Esophagus (tissue), 2 donors: ENCODE data around the gene CEMIP. TPM values are rescaled to one million over a fixed set of nuclear protein-coding genes. Genes with fewer than 3 reads are reported as not detected.
A peak's percentile ranks its signal among the peaks of the same experiment; 100 is the strongest.

Source experiments
- H3K27ac ChIP-seq, 2 donors: one replicate each; pipeline ENCODE4 v1.5.1; 2013; ENCODE audit warnings: low read depth in 2 of 2, mild to moderate bottlenecking in 2 of 2, inconsistent platforms in 1 of 2, low read length in 1 of 2, moderate library complexity in 1 of 2
- H3K27me3 ChIP-seq, 2 donors: one replicate each; pipeline ENCODE4 v1.6.1; 2013; ENCODE audit warnings: low read length in 2 of 2, control low read depth in 1 of 2, mild to moderate bottlenecking in 1 of 2; ENCODE audit not compliant: insufficient read depth in 2 of 2, control insufficient read depth in 1 of 2
- H3K36me3 ChIP-seq, 2 donors: one replicate each; pipeline ENCODE4 v1.6.1; 2013; ENCODE audit warnings: low read length in 1 of 2; ENCODE audit not compliant: control insufficient read depth in 2 of 2, insufficient read depth in 2 of 2
- H3K4me1 ChIP-seq, 2 donors: one replicate each; pipeline ENCODE4 v1.6.1; 2013; ENCODE audit warnings: low read length in 1 of 2; ENCODE audit not compliant: control insufficient read depth in 2 of 2, insufficient read depth in 2 of 2
- H3K4me3 ChIP-seq, 2 donors: one replicate each; pipeline ENCODE4 v1.5.1; 2013; ENCODE audit warnings: low read length in 2 of 2, mild to moderate bottlenecking in 2 of 2, low read depth in 1 of 2, moderate library complexity in 1 of 2
- H3K9me3 ChIP-seq, 2 donors: one replicate each; pipeline ENCODE4 v1.6.1; 2013; ENCODE audit warnings: mild to moderate bottlenecking in 2 of 2, low read depth in 1 of 2, low read length in 1 of 2, moderate library complexity in 1 of 2; ENCODE audit not compliant: control insufficient read depth in 2 of 2, insufficient read depth in 1 of 2
- WGBS, 2 donors: extraction: QIAGEN DNeasy Blood & Tissue Kit; methylation state at CpG; one replicate each; pipeline ENCODE4 v1.1.7; 2013; 5-methylcytosine and 5-hydroxymethylcytosine counted together
- polyA plus RNA-seq, 2 donors: library from polyadenylated mRNA; stranded (reverse); fragments of 200-250 nt; gene quantifications; one replicate each; pipeline ENCODE4 v1.2.3, GENCODE V29; 2013
- donor health status: healthy with polysubstance abuse.
- donor health status: Bipolar disorder and iron deficiency.

The CEMIP gene
- polyA plus RNA-seq, 2 donors: 2.0 to 2.2 TPM

DNA sequence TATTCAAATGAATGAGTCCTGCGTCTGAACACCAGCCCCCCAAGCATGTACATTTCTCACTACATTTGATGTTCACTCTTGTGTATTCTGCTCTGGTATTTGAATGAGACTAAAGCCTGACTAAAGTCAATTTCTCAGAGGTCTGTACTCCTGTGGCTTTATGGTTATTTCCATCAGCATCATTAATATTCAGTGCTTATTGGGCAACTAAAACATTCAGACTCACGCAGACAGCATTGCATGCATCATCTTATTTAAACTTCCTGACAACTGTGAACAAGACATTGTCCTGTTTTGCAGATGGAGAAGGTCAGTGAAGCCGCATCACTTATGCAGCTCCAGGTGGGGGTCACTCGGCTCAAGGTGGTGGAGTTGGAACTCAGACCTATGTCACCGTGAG lies 11.1 kb downstream of the CEMIP start:
- WGBS, 2 donors: 93 to 94% methylated on average over 5 of the region's 5 CpGs
- H3K4me3 ChIP-seq: no peak overlapping the region
- H3K4me1 ChIP-seq: no peaks in the 10 kb centered on the region
- no peaks in the 10 kb centered on the region for H3K9me3 ChIP-seq
- H3K27me3 ChIP-seq: no peaks in the 10 kb centered on the region
- H3K27ac ChIP-seq: no peak overlapping the region
- no peaks in the 10 kb centered on the region for H3K36me3 ChIP-seq

DNA sequence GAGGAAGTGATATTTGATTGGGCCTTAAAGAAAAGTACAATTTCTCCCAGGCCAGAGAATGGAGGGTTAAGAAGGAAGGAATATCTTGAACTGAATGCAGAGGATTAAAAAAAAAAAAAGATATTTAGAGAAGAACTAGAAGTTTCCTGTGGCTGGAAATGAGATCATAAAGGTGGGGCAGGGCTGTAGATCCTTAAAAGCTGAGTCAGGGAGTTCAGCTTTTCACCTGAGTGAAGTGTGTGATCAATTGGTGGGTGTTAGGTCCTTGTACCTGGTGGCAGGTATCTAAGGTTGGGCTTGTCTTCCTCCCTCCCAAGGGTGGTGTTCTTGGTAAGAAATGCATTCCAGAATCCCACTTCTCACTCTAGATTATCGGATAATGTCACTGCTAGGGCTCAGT lies 11.8 kb downstream of the CEMIP start:
- H3K4me1 ChIP-seq: no peaks in the 10 kb centered on the region
- 90 to 96% methylated on average over 1 of the region's 1 CpG for WGBS, 2 donors

DNA sequence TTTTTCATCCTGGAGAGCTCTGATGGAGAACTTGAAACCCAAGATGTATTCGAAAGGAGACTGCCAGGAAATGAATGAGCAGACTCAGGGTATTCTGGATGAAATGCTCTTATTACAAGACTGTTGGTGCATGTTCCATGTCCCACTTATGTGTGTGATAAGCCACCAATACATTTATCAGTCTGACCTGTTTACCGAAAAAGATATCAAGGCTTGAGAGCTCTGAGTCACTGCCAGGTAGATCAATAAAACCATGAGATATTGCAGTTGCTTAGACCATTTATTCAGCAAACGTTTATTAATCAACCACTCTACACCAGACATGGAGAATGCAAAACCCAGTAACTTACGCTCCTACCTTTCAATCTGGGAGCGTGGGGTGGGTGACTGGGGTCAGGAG lies 17.2 kb downstream of the CEMIP start:
- Histone ChIP-seq H3K27me3 (no peaks in the 10 kb centered on the region), H3K27ac (no peak overlapping the region), H3K4me3 (no peak overlapping the region), H3K4me1 (no peaks in the 10 kb centered on the region), H3K36me3 (no peaks in the 10 kb centered on the region), H3K9me3 (no peaks in the 10 kb centered on the region)
- 63 to 70% methylated on average over 5 of the region's 5 CpGs for WGBS, 2 donors

More for the DNA sequence above, 11.8 kb downstream of the CEMIP start:
- Histone ChIP-seq H3K36me3 (no peaks in the 10 kb centered on the region), H3K27me3 (no peaks in the 10 kb centered on the region), H3K9me3 (no peaks in the 10 kb centered on the region), H3K4me3 (no peak overlapping the region), H3K27ac (no peak overlapping the region)

DNA sequence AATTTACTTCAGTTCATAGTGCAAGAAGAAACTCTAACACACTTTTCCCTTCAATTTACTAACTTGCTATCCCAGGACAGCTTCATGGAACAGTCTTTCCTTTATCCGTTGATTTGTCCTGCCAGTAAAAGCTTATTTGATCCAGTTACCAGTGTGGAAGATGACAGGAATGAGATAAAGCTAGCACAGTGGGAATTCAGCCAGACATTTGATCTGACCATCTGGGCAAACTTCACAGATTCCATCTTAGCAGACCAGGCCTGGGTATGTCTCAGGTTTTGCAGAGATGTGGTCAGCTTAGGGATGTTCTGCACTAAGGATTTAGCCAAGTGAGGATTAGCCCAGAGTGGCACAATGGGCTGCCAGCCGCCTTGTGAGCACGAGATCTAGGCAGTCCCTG lies 19.7 kb downstream of the CEMIP start:
- Histone ChIP-seq H3K27ac (no peak overlapping the region), H3K27me3 (no peaks in the 10 kb centered on the region), H3K36me3 (no peaks in the 10 kb centered on the region), H3K4me3 (no peak overlapping the region), H3K9me3 (no peaks in the 10 kb centered on the region), H3K4me1 (peaks cover 0 to 4% of the 10 kb centered on the region in 2 donors)
- 90 to 94% methylated on average over 3 of the region's 3 CpGs for WGBS, 2 donors

DNA sequence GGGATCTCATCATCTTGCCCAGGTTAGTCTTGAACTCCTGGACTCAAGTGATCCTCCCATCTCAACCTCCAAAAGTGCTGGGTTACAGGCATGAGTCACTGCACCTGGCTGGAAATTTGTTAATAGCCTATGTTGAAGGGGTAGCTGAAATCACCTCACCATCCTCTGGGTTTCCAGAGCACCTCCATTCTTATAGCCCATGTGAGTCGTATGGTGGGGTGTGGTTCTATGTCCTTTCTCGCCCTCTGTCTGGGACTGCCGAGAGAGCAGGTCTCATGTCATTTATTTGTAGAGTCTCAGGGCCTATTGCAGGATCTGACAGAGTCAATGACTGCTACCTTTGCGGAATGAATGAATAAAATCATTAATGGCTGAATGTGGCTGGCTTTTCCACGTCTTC lies 20.9 kb downstream of the CEMIP start:
- Histone ChIP-seq H3K36me3 (no peaks in the 10 kb centered on the region), H3K4me3 (no peak overlapping the region), H3K27me3 (no peaks in the 10 kb centered on the region), H3K9me3 (no peaks in the 10 kb centered on the region), H3K4me1 (peaks cover 0 to 4% of the 10 kb centered on the region in 2 donors), H3K27ac (no peak overlapping the region)
- WGBS, 2 donors: 79 to 83% methylated on average over 5 of the region's 5 CpGs

DNA sequence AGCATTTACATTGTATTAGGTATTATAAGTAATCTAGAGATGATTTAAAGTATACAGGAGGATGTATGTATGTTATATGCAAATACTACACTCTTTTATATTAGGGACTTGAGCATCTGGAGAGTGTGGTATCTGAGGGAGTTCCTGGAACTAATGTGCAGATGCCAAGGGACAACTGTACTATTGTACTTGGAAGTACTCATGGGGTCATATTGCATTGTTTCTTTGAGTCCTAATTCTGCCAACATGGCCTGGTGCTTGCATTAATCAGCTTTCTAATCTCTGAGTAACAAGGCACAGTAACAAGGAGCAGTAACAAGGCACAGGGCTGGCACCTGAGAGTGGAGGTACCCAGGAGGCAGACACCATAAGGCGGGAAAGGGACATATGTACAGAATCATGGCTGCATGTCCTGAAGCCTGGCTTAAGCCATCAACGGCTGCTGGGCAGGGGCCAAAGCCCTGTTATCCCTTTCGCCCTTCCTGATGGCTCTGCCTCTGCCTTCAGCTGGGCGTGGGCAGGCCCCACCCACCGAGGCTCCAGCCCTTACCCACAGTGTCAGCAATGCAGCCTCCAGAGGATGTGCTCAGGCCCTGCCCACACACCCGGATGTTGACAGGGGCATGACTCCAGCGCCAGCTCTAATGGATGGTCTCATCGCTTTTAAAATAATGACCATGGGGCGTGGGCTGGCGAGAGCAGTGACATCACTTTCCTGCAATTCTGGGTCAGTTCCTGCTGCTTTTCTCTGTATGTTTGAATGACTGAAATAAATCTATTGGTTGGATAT lies 22.9 kb downstream of the CEMIP start:
- H3K27ac ChIP-seq: no peak overlapping the region
- no peaks in the 10 kb centered on the region for H3K9me3 ChIP-seq
- no peak overlapping the region for H3K4me3 ChIP-seq
- no peaks in the 10 kb centered on the region for H3K36me3 ChIP-seq
- WGBS, 2 donors: 68 to 74% methylated on average over 10 of the region's 10 CpGs
- H3K27me3 ChIP-seq: no peaks in the 10 kb centered on the region
- H3K4me1 ChIP-seq: peaks cover 0 to 4% of the 10 kb centered on the region in 2 donors

DNA sequence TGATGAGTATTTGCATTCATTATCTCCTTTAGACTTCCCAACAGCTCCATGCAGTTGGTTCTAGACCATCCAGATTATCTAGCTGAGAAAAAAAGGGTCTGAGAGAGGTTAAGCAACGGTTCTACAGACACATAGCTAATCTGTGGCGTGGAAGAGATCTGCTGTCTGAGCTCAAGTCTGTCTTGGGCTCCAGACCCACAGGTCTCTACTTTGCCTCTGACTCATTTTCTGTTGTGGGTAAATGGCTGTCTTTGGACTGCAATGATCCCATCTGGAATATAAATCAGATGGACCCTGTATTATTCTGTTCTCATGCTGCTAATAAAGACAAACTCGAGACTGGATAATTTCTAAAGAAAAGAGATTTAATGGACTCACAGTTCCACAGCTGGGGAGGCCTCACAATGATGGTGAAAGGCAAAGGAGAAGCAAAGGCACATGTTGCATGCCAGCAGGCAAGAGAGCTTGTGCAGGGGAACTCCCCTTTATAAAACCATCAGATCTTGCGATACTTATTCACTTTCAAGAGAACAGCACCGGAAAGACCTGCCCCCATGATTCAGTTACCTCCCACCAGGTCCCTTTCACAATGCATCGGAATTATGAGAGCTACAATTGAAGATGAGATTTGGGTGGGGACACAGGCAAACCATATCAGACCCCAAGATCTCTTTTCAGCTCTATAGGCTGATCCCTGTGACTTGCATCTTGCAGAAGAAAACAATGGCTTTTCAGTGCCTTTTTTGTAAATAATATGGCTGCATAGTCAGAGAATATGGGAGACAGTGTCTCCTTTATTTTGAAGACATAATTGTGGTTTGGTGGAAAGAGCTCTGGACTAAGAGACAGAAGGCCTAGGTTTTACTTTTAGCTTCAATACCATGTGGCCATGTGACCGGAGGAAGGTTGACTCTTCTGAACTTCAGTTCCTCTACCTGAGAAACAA lies 24.7 kb downstream of the CEMIP start:
- no peaks in the 10 kb centered on the region for H3K27me3 ChIP-seq
- no peak overlapping the region for H3K4me3 ChIP-seq
- H3K4me1 ChIP-seq: peaks cover 0 to 4% of the 10 kb centered on the region in 2 donors
- H3K36me3 ChIP-seq: no peaks in the 10 kb centered on the region
- H3K27ac ChIP-seq: no peak overlapping the region
- H3K9me3 ChIP-seq: no peaks in the 10 kb centered on the region
- 88 to 90% methylated on average over 7 of the region's 7 CpGs for WGBS, 2 donors

DNA sequence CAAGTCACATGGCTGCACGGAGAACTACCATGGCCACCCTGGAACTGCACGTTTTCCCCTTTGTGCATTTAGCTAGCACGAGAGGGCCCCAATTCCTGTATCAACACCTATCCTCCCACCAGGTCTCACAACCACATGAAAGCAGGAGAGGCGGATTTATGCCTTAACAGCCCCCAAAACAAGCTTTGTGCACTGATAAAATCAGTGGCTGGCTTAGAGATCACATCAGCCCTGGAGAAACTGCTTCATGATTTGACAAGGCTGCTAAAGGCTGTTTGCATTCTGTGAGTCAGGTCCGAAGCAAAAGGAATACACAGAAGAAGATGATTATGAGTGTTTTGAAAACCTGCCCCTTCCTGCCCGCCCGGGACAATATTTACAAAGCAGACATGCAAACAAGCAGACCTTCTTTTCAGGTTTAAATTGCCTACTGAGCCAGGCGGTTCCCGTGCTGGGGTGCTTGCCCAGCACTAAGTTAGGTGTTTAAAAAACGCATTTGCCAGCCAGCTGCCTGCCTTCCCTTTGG lies 25.9 kb downstream of the CEMIP start:
- no peaks in the 10 kb centered on the region for H3K27me3 ChIP-seq
- H3K27ac ChIP-seq: peak overlapping the region in 1 of 2 donors; percentile 49
- H3K4me1 ChIP-seq: peaks cover 0 to 4% of the 10 kb centered on the region in 2 donors
- no peak overlapping the region for H3K4me3 ChIP-seq
- 35 to 40% methylated on average over 10 of the region's 10 CpGs for WGBS, 2 donors
- no peaks in the 10 kb centered on the region for H3K36me3 ChIP-seq
- H3K9me3 ChIP-seq: no peaks in the 10 kb centered on the region

DNA sequence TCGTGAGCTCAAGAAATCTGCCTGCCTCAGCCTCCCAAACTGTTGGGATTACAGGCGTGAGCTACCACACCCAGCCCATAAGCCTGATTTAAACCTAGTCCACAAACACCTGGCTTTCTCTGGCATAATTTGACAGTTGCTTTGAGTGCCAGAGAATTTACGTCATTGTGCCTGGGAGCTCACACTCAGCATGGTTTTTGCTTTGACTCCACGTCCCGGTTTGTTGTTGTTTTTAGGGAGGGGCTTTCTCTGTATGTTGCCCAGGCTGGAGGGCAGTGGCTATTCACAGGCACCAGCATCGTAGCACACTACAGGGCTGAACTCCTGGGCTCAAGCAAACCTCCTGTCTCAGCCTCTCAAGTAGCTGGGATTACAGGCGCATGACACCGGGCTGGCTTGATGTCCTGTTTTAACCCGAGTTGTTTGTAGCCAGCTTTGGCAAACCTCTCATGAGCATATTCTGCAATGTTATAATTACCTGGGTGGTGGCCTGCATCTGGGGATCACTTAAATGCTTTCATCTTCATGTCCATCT lies 32.7 kb downstream of the CEMIP start:
- Histone ChIP-seq H3K27me3 (no peaks in the 10 kb centered on the region), H3K36me3 (no peaks in the 10 kb centered on the region), H3K4me1 (peaks cover 0 to 2% of the 10 kb centered on the region in 2 donors), H3K4me3 (no peak overlapping the region), H3K9me3 (no peaks in the 10 kb centered on the region), H3K27ac (no peak overlapping the region)
- WGBS, 2 donors: 55 to 57% methylated on average over 9 of the region's 9 CpGs
